VCaP (cell line): ENCODE results near the gene LTBP1.

Experiments
- H3K27ac ChIP-seq: fragments of 450-650 bp; 2 replicates; pipeline ENCODE4 v1.5.1; 2017
- CTCF ChIP-seq: fragments of 450-650 bp; conservative IDR thresholded peaks from 2 replicates; pipeline ENCODE4 v1.5.1; 2017; ENCODE audit warnings: mild to moderate bottlenecking, moderate library complexity

Gene LTBP1

GRCh38 chr2:33221046-33221784, 274.5 kb downstream of the LTBP1 start:
- H3K27ac ChIP-seq: no peak overlapping the region
- TF ChIP-seq CTCF: no peak

DNA sequence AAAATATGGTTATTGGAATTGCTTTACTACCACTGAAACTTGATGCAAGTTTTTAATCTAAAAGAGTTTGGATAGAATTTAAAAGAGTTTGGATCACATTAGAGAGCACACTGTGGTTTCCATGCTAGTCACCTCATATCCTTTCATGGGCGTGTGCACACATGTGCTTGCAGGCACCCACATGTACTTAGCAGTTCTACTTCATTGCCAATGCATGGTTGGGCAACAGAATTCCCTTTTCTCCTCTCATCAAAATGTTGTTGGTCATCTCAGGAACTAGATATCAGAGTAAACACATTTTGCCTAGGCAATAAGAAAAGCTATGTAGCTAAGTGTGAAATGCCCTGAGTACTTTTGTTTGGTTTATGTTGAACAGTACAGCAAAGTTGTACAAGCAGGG, 275.6 kb downstream of the LTBP1 start:
- TF ChIP-seq CTCF: no peak
- H3K27ac ChIP-seq: no peak overlapping the region

GRCh38 chr2:33223856-33224255, 277.1 kb downstream of the LTBP1 start:
- TF ChIP-seq CTCF: no peak
- H3K27ac ChIP-seq: no peak overlapping the region

GRCh38 chr2:33225350-33225749, 278.6 kb downstream of the LTBP1 start:
- no peak overlapping the region for H3K27ac ChIP-seq
- no peak for TF ChIP-seq CTCF

GRCh38 chr2:33226546-33226945, 279.8 kb downstream of the LTBP1 start:
- no peak overlapping the region for H3K27ac ChIP-seq
- TF ChIP-seq CTCF: no peak

- TF ChIP-seq CTCF: no peak
- H3K27ac ChIP-seq: no peak overlapping the region
These were observed 282.9 kb downstream of the LTBP1 start for GRCh38 chr2:33229646-33230045.

DNA sequence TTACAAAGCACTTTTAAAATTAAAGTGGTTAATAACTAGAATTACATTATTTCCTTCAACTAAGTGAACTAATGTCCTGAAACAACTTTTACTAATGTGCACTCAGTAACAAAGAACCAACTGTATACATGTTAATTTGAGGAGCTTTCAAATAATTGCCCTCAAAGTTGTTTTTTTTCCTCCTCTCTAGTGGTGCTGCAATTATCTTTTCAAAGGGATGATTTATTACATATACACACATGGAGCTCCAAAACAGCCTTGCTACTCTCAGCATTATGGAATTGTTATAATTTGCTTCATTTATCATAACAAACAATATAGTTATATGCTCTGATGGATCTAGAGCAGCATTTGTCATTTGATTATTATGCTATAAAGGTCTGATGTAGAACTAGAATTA, 283.4 kb downstream of the LTBP1 start:
- no peak overlapping the region for H3K27ac ChIP-seq
- no peak for TF ChIP-seq CTCF
